ENCODE data around the gene HPD.

Gene HPD

DNA sequence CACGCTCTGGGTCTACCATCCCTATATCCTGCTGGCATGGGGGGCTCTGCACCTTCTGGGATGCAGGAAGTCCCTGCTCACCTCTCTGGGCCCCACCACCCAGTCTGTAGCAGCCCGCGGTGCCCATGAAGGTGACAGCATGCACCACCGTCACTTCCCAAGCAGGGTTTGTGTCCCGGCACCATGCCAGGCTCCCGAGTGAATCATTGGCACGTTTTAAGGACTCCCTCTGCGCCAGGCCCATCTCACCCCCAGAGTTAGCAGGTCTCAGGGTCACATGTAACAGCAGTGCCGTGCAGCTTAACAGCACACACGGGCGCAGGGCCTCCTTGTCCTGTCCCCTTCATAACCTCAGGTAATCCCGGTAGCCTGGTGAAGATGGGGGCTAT, 34.9 kb downstream of the HPD start:
- ChIA-PET POLR2A (no interaction called here), CTCF (interaction anchor here (0.5 to 0.8 kb wide), 2 partner anchors 8 to 12 kb away, joined by 3 read pairs; no protein-coding TSS in a partner anchor)
- no peak for DNase-seq (ENCODE audit: extremely low spot score)
- TF ChIP-seq ARNT (IDR thresholded peaks at IDR 0.05): no peak
- TF ChIP-seq FOXA1 (IDR thresholded peaks at IDR 0.05): no peak
- no peak for TF ChIP-seq PKNOX1 (IDR thresholded peaks at IDR 0.05)
- TF ChIP-seq HDGF (IDR thresholded peaks at IDR 0.05; ENCODE audit: borderline replicate concordance): no peak

GRCh38 chr12:121823101-121823726, 35.4 kb downstream of the HPD start:
- CTCF ChIA-PET: interaction anchor here (0.5 to 0.8 kb wide), 2 partner anchors 8 to 11 kb away, joined by 3 read pairs; no protein-coding TSS in a partner anchor
- POLR2A ChIA-PET: no interaction called here

GRCh38 chr12:121822393-121823100, 36.1 kb downstream of the HPD start:
- ChIA-PET CTCF (no interaction called here), POLR2A (no interaction called here)
- no peak for TF ChIP-seq ZNF384 (IDR thresholded peaks at IDR 0.05)
- no peak for TF ChIP-seq L3MBTL2 (conservative IDR thresholded peaks at IDR 0.05)
- TF ChIP-seq BHLHE40 (IDR thresholded peaks at IDR 0.05; ENCODE audit: borderline replicate concordance): no peak
- TF ChIP-seq ARNT (IDR thresholded peaks at IDR 0.05): no peak
- TF ChIP-seq TARDBP (IDR thresholded peaks at IDR 0.05): no peak
- TF ChIP-seq SUZ12 (IDR thresholded peaks at IDR 0.05): no peak
- TF ChIP-seq NFRKB (IDR thresholded peaks at IDR 0.05): no peak
- no peak for TF ChIP-seq ELF4 (IDR thresholded peaks at IDR 0.05)
- no peak for TF ChIP-seq PKNOX1 (IDR thresholded peaks at IDR 0.05)
- no peak for TF ChIP-seq SP1 (IDR thresholded peaks at IDR 0.05)
- TF ChIP-seq CTBP1 (IDR thresholded peaks at IDR 0.05; ENCODE audit: borderline replicate concordance): no peak
- TF ChIP-seq LEF1 (IDR thresholded peaks at IDR 0.05; ENCODE audit: borderline replicate concordance): no peak
- no peak for TF ChIP-seq FOXM1 (IDR thresholded peaks at IDR 0.05; ENCODE audit: borderline replicate concordance)
- DNase-seq (ENCODE audit: extremely low spot score): no peak

More at GRCh38 chr12:121823101-121823726, 35.4 kb downstream of the HPD start:
- no peak for DNase-seq (ENCODE audit: extremely low spot score)
- TF ChIP-seq BHLHE40 (IDR thresholded peaks at IDR 0.05; ENCODE audit: borderline replicate concordance) (no peak), PKNOX1 (IDR thresholded peaks at IDR 0.05) (no peak), ELF4 (IDR thresholded peaks at IDR 0.05) (no peak)

DNA sequence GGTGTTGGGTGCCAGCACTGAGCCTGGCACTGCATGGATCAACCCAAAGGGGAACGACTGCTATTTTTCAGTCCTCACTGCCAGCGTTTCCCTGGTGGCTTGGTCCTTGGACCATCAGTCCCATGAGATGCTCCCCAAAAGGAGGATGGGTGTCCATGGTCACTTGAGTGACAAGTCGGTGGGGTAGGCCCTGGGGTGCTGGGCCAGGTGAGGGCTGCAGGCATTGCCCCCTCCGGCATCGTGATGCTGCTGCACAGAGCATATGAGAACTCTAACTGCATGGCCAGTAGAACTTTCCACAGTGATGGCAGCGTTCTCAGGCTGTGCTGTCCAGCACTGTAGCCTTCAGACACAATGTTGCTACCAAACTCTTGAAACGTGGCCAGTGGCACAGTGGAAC, 38.6 kb downstream of the HPD start:
- ChIA-PET POLR2A (no interaction called here), CTCF (no interaction called here)
- TF ChIP-seq HDGF (IDR thresholded peaks at IDR 0.05; ENCODE audit: borderline replicate concordance): no peak
- TF ChIP-seq SUZ12 (IDR thresholded peaks at IDR 0.05): no peak
- no peak for TF ChIP-seq FOXA1 (IDR thresholded peaks at IDR 0.05)
- TF ChIP-seq PKNOX1 (IDR thresholded peaks at IDR 0.05): no peak
- TF ChIP-seq BHLHE40 (IDR thresholded peaks at IDR 0.05; ENCODE audit: borderline replicate concordance): no peak
- TF ChIP-seq SP1 (IDR thresholded peaks at IDR 0.05): no peak
- no peak for TF ChIP-seq TARDBP (IDR thresholded peaks at IDR 0.05)
- no peak for TF ChIP-seq ARNT (IDR thresholded peaks at IDR 0.05)
- TF ChIP-seq FOXM1 (IDR thresholded peaks at IDR 0.05; ENCODE audit: borderline replicate concordance): no peak
- TF ChIP-seq ZNF384 (IDR thresholded peaks at IDR 0.05): no peak
- TF ChIP-seq LEF1 (IDR thresholded peaks at IDR 0.05; ENCODE audit: borderline replicate concordance): no peak
- TF ChIP-seq L3MBTL2 (conservative IDR thresholded peaks at IDR 0.05): no peak
- TF ChIP-seq FOXK2 (IDR thresholded peaks at IDR 0.05): no peak
- no peak for TF ChIP-seq CTBP1 (IDR thresholded peaks at IDR 0.05; ENCODE audit: borderline replicate concordance)
- TF ChIP-seq ELF4 (IDR thresholded peaks at IDR 0.05): no peak
- TF ChIP-seq NFRKB (IDR thresholded peaks at IDR 0.05): no peak
- no peak for DNase-seq (ENCODE audit: extremely low spot score)

- DNase-seq (ENCODE audit: extremely low spot score): no peak
- no peak for TF ChIP-seq TARDBP (IDR thresholded peaks at IDR 0.05)
- TF ChIP-seq SP1 (IDR thresholded peaks at IDR 0.05): no peak
- TF ChIP-seq ELF4 (IDR thresholded peaks at IDR 0.05): no peak
- TF ChIP-seq LEF1 (IDR thresholded peaks at IDR 0.05; ENCODE audit: borderline replicate concordance): no peak
- TF ChIP-seq FOXM1 (IDR thresholded peaks at IDR 0.05; ENCODE audit: borderline replicate concordance): no peak
- no peak for TF ChIP-seq FOXA1 (IDR thresholded peaks at IDR 0.05)
- TF ChIP-seq CTBP1 (IDR thresholded peaks at IDR 0.05; ENCODE audit: borderline replicate concordance): no peak
- no peak for TF ChIP-seq SUZ12 (IDR thresholded peaks at IDR 0.05)
- TF ChIP-seq BHLHE40 (IDR thresholded peaks at IDR 0.05; ENCODE audit: borderline replicate concordance): no peak
- no peak for TF ChIP-seq NFRKB (IDR thresholded peaks at IDR 0.05)
- TF ChIP-seq HDGF (IDR thresholded peaks at IDR 0.05; ENCODE audit: borderline replicate concordance): no peak
- TF ChIP-seq ARNT (IDR thresholded peaks at IDR 0.05): no peak
- TF ChIP-seq PKNOX1 (IDR thresholded peaks at IDR 0.05): no peak
- TF ChIP-seq FOXK2 (IDR thresholded peaks at IDR 0.05): no peak
- TF ChIP-seq L3MBTL2 (conservative IDR thresholded peaks at IDR 0.05): no peak
- TF ChIP-seq ZNF384 (IDR thresholded peaks at IDR 0.05): no peak
- POLR2A ChIA-PET: no interaction called here
- CTCF ChIA-PET: no interaction called here
These were observed 39.3 kb downstream of the HPD start for GRCh38 chr12:121819212-121819949.

Data from HEK293T (cell line).